GM18907 (cell line): Measurements from ENCODE around the gene STK17A.
A peak's percentile ranks its signal among the peaks of the same experiment; 100 is the strongest.
"Not testable (repeated sequence)": the region's sequence is repeated elsewhere in the genome, so short reads cannot be mapped to it uniquely, and the experiment has no call there.

Experiments used
- ATAC-seq: cut with Tn5 transposase; IDR thresholded peaks from one replicate; pipeline ENCODE4 v1.9.1; 2021; ENCODE audit warnings: mild to moderate bottlenecking, moderate library complexity; ENCODE audit not compliant: unreplicated experiment

Gene STK17A

DNA sequence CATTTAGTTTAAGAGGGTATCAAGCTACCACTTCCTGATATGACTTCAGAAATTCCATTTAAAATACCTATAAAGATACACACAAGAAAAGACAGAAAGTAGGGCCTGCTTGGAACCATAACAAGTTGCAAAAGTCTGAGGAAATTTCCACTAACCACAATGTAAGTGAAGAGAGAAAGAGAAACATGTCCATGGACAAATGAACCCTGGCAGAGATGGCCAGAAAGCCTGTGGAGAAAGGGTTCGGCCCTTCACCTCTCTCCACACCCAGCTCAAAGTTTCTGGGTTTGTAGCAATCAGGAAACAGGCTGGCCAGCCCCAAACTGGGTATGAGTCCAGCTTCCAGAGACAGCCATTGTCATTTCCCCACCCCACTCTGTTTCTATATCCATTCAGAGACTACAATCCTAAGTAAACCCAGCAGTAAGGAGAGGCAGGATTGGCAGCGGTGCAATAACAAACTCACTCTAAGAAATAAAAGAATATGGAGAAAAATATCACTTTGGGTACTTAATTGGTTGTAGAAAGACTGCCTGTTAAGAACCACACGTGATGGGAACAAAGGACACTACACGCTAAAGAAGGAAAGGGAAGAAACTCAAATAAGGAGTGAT is 71.1 kb downstream of the STK17A start:
- ATAC-seq, result no peak

DNA sequence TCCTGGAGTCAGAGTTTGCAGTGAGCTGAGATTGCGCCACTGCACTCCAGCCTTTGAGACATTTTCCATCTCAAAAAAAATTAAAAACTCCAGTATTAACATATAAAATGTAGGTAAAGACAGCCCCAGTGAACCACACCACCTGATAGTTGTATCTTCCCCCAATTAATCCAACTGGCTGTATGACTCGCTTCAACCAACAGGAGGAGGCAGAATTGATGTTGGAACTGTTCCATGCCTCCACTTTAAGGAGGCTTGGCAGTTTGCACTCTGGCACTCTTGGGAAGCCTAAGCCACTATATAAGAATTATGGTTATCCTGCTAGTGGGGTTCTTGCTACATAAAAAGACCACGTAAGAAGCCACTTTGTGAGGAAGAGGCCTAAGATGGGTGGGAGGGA is 72.7 kb downstream of the STK17A start:
- ATAC-seq, result no peak

DNA sequence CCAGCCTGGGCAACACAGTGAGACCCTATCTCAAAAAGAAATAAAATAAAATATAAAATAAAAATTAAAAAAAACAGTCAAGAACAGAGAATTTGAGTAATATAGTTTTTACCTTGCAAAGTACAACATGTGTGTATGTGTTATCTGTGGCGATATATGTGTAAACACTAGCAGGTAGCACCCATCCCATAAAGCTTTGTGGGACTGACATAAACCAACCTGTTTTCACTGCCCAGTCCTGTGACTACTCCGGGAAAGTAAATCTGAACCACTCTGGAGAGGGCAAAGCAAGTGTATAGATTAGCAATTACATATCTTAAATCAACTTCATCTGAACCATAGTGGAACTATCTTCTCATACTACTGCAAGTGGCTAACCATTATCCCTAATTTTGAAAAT is 74.1 kb downstream of the STK17A start:
- no peak for ATAC-seq

DNA sequence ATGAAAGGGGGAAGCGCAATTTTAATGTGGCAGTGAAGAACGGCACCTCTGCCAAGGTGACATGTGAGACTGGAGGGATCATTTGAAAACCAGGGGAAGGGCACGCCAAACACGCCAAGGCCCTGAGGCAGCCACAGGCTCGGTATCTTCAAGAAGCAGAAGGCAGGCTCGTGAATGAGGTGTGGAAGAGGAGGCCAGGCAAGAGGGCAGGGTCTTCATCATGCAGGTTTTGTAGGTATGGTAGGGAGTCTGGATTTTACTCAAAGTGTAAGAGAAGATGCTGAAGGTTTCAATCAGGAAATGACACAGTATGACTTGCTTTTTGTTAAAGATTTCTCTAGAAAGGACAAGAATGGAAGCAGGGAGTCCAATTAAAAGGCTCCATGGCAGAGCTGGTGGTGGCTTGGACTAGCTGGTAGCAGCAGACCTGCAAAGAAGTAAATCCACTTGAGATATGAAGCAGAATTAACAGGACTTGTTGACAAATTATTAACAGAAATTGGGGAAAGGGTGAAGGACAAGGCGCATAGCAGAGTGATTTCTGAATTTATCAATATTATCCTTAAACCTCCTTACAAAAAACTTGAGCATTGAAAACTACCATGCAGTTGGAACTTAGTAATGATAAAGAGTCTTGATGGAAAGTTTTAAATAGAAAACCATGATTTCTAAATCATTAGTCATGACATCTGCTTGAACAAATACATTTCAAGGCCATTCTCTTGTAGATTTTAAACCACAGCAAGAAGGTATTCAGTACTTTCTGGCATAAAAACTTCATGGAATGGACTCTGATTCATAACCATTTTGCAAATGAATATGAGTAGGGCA is 76.0 kb downstream of the STK17A start:
- peak; percentile 78 for ATAC-seq

- ATAC-seq, result no peak
Observed at GRCh38 chr7:43659549-43659896, 76.6 kb downstream of the STK17A start.

DNA sequence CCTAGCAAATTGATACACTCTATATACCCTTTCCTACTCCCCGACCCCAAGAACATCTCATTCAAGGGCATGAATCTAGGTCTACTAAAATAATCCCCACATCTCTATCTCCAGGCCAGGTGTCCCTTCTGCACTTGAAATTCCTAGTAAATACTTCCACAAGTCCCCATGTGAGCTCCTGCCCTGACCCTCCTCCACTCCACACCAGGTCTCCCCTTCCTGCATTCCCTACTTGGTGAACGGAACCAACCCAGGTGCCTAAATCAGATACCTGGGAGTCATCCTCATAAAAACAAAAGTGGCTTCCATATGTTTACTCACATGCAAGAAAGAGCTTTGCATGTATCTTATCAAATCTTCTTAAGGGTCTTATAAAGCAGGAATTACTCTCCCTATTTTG is 77.2 kb downstream of the STK17A start:
- no peak for ATAC-seq

- ATAC-seq, result no peak
Observed at GRCh38 chr7:43664681-43665080, 81.8 kb downstream of the STK17A start.

- no peak for ATAC-seq
Observed at GRCh38 chr7:43666938-43667337, 84.0 kb downstream of the STK17A start.

GRCh38 chr7:43668035-43668434 is 85.1 kb downstream of the STK17A start:
- no peak for ATAC-seq

- peak; percentile 80 for ATAC-seq
Observed at GRCh38 chr7:43669286-43670081, 86.6 kb downstream of the STK17A start.

GRCh38 chr7:43671521-43671920 is 88.6 kb downstream of the STK17A start:
- no peak for ATAC-seq

DNA sequence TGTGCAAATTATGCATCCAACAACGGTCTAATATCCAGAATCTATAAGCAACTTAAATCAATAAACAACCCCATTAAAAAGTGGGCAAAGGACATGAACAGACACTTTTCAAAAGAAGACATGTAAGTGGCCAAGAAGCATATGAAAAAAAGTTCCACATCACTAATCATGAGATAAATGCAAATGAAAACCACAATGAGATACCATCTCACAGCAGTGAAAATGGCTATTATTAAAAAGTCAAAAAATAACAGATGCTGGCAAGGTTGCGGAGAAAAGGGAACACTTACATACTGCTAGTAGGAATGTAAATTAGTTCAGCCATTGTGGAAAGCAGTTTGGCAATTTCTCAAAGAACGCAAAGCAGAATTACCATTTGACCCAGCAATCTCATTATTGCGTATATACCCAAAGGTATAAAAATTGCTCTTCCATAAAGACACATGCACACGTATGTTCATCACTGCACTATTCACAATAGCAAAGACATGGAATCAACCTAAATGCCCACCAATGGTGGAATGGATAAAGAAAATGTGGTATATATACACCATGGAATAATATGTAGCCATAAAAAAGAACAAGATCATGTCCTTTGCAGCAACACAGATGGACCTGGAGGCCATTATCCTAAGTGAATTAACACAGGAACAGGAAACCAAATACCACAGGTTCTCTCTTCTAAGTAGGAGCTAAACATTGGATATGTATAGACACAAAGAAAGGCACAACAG is 90.5 kb downstream of the STK17A start:
- not testable (repeated sequence) for ATAC-seq

- no peak for ATAC-seq
Observed at GRCh38 chr7:43674559-43675436, 91.9 kb downstream of the STK17A start.
